HFFc6 (cell line): ENCODE measurements around the gene MYBPC2. TPM values are rescaled to one million over a fixed set of nuclear protein-coding genes. Genes with fewer than 3 reads are reported as not detected.

Experiments
- DNase-seq: peaks from one replicate; pipeline ENCODE4 v3.0.0-alpha.2; 2018
- H3K27ac Mint-ChIP-seq: 2 replicates; pipeline ENCODE4 v1.8.0; 2020; ENCODE audit warnings: mild to moderate bottlenecking, mixed read lengths
- H3K27me3 Mint-ChIP-seq: 2 replicates; pipeline ENCODE4 v1.8.0; 2021; ENCODE audit warnings: mild to moderate bottlenecking, moderate library complexity, mixed read lengths; ENCODE audit not compliant: insufficient read depth
- H3K36me3 Mint-ChIP-seq: 2 replicates; pipeline ENCODE4 v1.8.0; 2021; ENCODE audit warnings: low read depth, mixed read lengths
- H3K4me1 Mint-ChIP-seq: 2 replicates; pipeline ENCODE4 v1.8.0; 2020; ENCODE audit warnings: low read depth, mixed read lengths
- H3K4me3 Mint-ChIP-seq: 2 replicates; pipeline ENCODE4 v1.8.0; 2020; ENCODE audit warnings: mild to moderate bottlenecking, moderate library complexity, mixed read lengths
- H3K9me3 Mint-ChIP-seq: 2 replicates; pipeline ENCODE4 v1.8.0; 2020; ENCODE audit warnings: mild to moderate bottlenecking, mixed read lengths
- CTCF ChIP-seq: fragments of 200-600 bp; sonication (generic); IDR thresholded peaks from 2 replicates; pipeline ENCODE4 v1.5.0; 2021; ENCODE audit warnings: antibody characterized with exemption, mild to moderate bottlenecking
- total RNA-seq, 6 experiments: library from RNA; stranded (reverse); fragmentation: NEBNext Ultra II Directional; extraction: Animal tissue kit (Norgen Biotek cat#: 25700); gene quantifications; 2 replicates in 1 of 6; 3 replicates in 5 of 6; pipeline ENCODE4 v1.2.3, GENCODE V29; 2021

Gene MYBPC2
- total RNA-seq, 6 experiments from 2014 or later: not detected

DNA sequence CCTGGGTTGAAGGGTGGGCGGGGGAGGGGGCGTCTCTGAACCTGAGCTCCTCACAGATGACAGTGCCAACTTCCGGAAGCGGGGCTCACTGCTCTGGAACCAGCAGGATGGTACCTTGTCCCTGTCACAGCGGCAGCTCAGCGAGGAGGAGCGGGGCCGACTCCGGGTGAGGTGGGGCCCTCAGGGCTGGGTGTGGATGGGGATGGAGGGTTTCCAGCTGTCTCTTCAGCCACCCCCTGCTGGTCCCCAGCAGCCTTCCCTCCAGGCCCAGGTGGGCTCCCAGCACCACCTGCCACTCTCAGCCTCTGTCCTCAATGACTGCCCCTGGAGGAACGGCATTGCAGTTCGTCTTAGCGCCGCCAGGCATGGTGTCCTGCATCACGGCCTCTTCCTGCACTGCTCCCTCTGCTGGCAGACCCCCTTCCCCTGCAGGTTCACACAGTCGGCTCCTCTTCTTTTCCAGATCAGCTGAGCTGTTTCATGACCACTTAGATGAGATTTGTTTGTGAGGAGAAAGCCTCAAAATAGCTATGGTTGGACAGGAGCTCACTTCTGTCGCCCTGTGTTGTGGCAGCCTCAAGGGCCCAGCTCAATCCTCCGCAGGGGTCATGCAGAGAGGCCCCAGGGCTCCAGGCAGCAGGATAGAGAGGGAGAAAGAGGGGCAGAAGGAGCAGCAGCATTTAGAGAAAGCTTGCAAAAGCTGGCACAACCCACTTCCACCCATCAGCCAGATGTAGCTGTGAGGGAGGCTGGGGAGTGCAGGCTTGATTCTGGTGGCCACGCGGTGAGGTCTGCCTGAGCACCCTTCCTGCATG is 46.4 kb downstream of the MYBPC2 start:
- DNase-seq: no peak
- peaks cover 7% of the 10 kb centered on the region; the same call in 1 of the 2 replicates for H3K4me1 Mint-ChIP-seq
- H3K4me3 Mint-ChIP-seq: no peak overlapping the region; the same call in 1 of the 2 replicates
- TF ChIP-seq CTCF: peak; percentile 76
- peaks cover 8% of the 10 kb centered on the region for H3K36me3 Mint-ChIP-seq
- H3K27me3 Mint-ChIP-seq: peaks cover 4% of the 10 kb centered on the region
- no peak overlapping the region for H3K27ac Mint-ChIP-seq
- H3K9me3 Mint-ChIP-seq: no peaks in the 10 kb centered on the region

GRCh38 chr19:50479761-50480251 is 47.1 kb downstream of the MYBPC2 start:
- Mint-ChIP-seq H3K36me3 (peaks cover 8% of the 10 kb centered on the region), H3K4me3 (no peak overlapping the region), H3K27ac (no peak overlapping the region), H3K4me1 (peaks cover 7% of the 10 kb centered on the region; the same call in 1 of the 2 replicates), H3K9me3 (no peaks in the 10 kb centered on the region), H3K27me3 (peaks cover 4% of the 10 kb centered on the region)
- DNase-seq: no peak
- no peak for TF ChIP-seq CTCF

GRCh38 chr19:50480281-50481111 is 47.8 kb downstream of the MYBPC2 start:
- Mint-ChIP-seq H3K36me3 (peaks cover 12% of the 10 kb centered on the region), H3K4me3 (no peak overlapping the region), H3K27ac (no peak overlapping the region), H3K9me3 (no peaks in the 10 kb centered on the region), H3K27me3 (peaks cover 4% of the 10 kb centered on the region; the same call in 1 of the 2 replicates), H3K4me1 (peaks cover 7% of the 10 kb centered on the region; the same call in 1 of the 2 replicates)
- no peak for TF ChIP-seq CTCF
- no peak for DNase-seq

- Mint-ChIP-seq H3K27ac (no peak overlapping the region), H3K4me3 (no peak overlapping the region), H3K27me3 (peaks cover 4% of the 10 kb centered on the region; the same call in 1 of the 2 replicates), H3K4me1 (peaks cover 7% of the 10 kb centered on the region; the same call in 1 of the 2 replicates), H3K9me3 (peaks cover 2% of the 10 kb centered on the region), H3K36me3 (peaks cover 19% of the 10 kb centered on the region)
- no peak for DNase-seq
- TF ChIP-seq CTCF: no peak
Observed at GRCh38 chr19:50481351-50482149, 48.9 kb downstream of the MYBPC2 start.
